ENCODE results near the gene RASAL2. TPM values are rescaled to one million over a fixed set of nuclear protein-coding genes. Genes with fewer than 3 reads are reported as not detected.
A peak's percentile ranks its signal among the peaks of the same experiment; 100 is the strongest.

The RASAL2 gene
- total and polyA plus RNA-seq, 11 donors = 6.2 to 112 (median 39.9) TPM

GRCh38 chr1:178367151-178367550 is 273.2 kb downstream of the RASAL2 start:
- TF ChIP-seq CTCF (IDR thresholded peaks at IDR 0.05) = no peak
- no peak for TF ChIP-seq POLR2A (IDR thresholded peaks at IDR 0.05)
- ATAC-seq (no peak), DNase-seq (no peak)
- Histone ChIP-seq H3K36me3 (no peaks in the 10 kb centered on the region), H3K9me3 (no peaks in the 10 kb centered on the region), H3K4me3 (no peak overlapping the region), H3K27ac (no peak overlapping the region), H3K27me3 (no peaks in the 10 kb centered on the region), H3K4me1 (peaks cover 0 to 23% (median 8%) of the 10 kb centered on the region in 12 donors)
- intact Hi-C loops (cut with DNase I) = no loop called here

GRCh38 chr1:178368208-178368607 is 274.3 kb downstream of the RASAL2 start:
- WGBS, 4 donors = 91 to 97% (median 92%) methylated on average over 3 of the region's 3 CpGs
- Histone ChIP-seq H3K27ac (no peak overlapping the region), H3K4me1 (peaks cover 0 to 23% (median 13%) of the 10 kb centered on the region in 12 donors), H3K4me3 (no peak overlapping the region), H3K27me3 (no peaks in the 10 kb centered on the region), H3K36me3 (no peaks in the 10 kb centered on the region), H3K9me3 (no peaks in the 10 kb centered on the region)
- DNase-seq (no peak), ATAC-seq (no peak)
- TF ChIP-seq CTCF (IDR thresholded peaks at IDR 0.05) (no peak), POLR2A (IDR thresholded peaks at IDR 0.05) (no peak)
- intact Hi-C loops (cut with DNase I) = no loop called here

- WGBS, 4 donors = 5 to 9% (median 7%) methylated on average over 6 of the region's 6 CpGs
- H3K4me1 ChIP-seq = peaks cover 0 to 49% (median 20%) of the 10 kb centered on the region in 12 donors
- no peaks in the 10 kb centered on the region for H3K36me3 ChIP-seq
- DNase-seq (no peak), ATAC-seq (peak in 2 of 4 donors; percentile 36)
- intact Hi-C loops (cut with DNase I) = no loop called here
- peak overlapping the region in 1 of 12 donors; percentile 21 for H3K27ac ChIP-seq
- no peaks in the 10 kb centered on the region for H3K9me3 ChIP-seq
- peak overlapping the region in 9 of 12 donors; percentile 4 to 46 (median 24) for H3K4me3 ChIP-seq
- TF ChIP-seq CTCF (IDR thresholded peaks at IDR 0.05) (no peak), POLR2A (IDR thresholded peaks at IDR 0.05) (no peak)
- no peaks in the 10 kb centered on the region for H3K27me3 ChIP-seq
Measured at GRCh38 chr1:178371235-178371634, 277.3 kb downstream of the RASAL2 start.

- ATAC-seq (no peak), DNase-seq (no peak)
- peak overlapping the region in 1 of 12 donors; percentile 21 for H3K27ac ChIP-seq
- TF ChIP-seq POLR2A (IDR thresholded peaks at IDR 0.05) = no peak
- no peak for TF ChIP-seq CTCF (IDR thresholded peaks at IDR 0.05)
- H3K36me3 ChIP-seq = no peaks in the 10 kb centered on the region
- WGBS, 4 donors = 10 to 18% (median 12%) methylated on average over 4 of the region's 4 CpGs
- intact Hi-C loops (cut with DNase I) = no loop called here
- no peaks in the 10 kb centered on the region for H3K27me3 ChIP-seq
- no peaks in the 10 kb centered on the region for H3K9me3 ChIP-seq
- H3K4me1 ChIP-seq = peaks cover 0 to 56% (median 20%) of the 10 kb centered on the region in 12 donors
- H3K4me3 ChIP-seq = peak overlapping the region in 7 of 12 donors; percentile 4 to 46 (median 24)
Measured at GRCh38 chr1:178371933-178372388, 278.1 kb downstream of the RASAL2 start.
